ENCODE results near the gene CRYBG2. TPM values are rescaled to one million over a fixed set of nuclear protein-coding genes. Genes with fewer than 3 reads are reported as not detected.

Gene CRYBG2
- total RNA-seq, 3 donors from 2014 or later (not counting 1 experiment from before 2014, with no cell fraction given) = 2.5 to 5.8 (median 3.2) TPM

DNA sequence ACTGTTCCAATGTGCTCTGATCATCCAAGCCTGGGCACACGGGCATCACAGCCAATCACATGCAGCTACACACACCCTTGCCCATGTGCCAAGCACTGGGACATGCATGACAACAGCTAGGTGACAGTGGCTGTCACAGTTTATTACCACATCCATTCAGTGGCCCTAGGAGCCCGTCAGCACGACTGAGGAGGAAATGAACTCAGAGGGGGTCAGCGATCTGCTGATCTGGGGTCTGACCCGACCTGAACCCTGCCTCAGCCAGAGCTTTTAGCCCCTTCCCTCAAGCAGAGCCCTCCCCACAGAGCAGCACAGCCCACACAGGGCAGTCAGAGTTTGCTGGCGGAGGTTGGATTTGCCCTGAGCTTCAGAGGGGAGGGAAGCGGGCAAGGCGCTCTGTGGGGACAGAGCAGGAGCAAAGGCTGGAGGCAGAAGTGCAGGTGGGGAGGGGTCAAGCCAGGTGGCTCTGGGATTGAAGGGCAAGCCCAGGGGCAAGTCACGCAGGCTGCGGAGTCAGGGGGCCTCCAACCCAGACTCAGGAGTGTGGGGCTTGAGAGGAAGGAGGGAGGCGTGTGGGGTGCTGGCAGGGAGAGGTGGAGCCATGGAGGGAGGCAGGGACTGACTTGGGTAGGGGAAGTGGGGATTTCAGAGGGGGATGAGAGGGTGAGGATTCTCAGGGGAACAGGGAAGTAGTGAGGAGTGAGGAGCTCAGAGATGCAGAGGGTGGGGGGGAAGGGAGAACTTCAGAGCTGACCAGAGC lies 63.6 kb downstream of the CRYBG2 start:
- Mint-ChIP-seq H3K9me3 (no peaks in the 10 kb centered on the region), H3K27me3 (ENCODE audit: low read depth in 2 of 2) (no peaks in the 10 kb centered on the region), H3K36me3 (no peaks in the 10 kb centered on the region), H3K27ac (peak overlapping the region; percentile 86 to 96), H3K4me3 (peak overlapping the region; percentile 49), H3K4me1 (peaks cover 40 to 66% of the 10 kb centered on the region in 2 donors)
- Histone ChIP-seq H3K27ac (ENCODE audit: low read length) (peak overlapping the region; percentile 92), H3K4me3 (ENCODE audit: low read length) (no peak overlapping the region), H3K27me3 (ENCODE audit: control insufficient read depth, insufficient read depth, low read length) (no peaks in the 10 kb centered on the region), H3K4me1 (ENCODE audit: control insufficient read depth, insufficient read depth, low read length) (peaks cover 76% of the 10 kb centered on the region), H3K36me3 (ENCODE audit: control insufficient read depth, insufficient read depth, low read length) (no peaks in the 10 kb centered on the region), H3K9me3 (ENCODE audit: control insufficient read depth, insufficient read depth, low read length) (no peaks in the 10 kb centered on the region)
- TF ChIP-seq, protein P1, sequence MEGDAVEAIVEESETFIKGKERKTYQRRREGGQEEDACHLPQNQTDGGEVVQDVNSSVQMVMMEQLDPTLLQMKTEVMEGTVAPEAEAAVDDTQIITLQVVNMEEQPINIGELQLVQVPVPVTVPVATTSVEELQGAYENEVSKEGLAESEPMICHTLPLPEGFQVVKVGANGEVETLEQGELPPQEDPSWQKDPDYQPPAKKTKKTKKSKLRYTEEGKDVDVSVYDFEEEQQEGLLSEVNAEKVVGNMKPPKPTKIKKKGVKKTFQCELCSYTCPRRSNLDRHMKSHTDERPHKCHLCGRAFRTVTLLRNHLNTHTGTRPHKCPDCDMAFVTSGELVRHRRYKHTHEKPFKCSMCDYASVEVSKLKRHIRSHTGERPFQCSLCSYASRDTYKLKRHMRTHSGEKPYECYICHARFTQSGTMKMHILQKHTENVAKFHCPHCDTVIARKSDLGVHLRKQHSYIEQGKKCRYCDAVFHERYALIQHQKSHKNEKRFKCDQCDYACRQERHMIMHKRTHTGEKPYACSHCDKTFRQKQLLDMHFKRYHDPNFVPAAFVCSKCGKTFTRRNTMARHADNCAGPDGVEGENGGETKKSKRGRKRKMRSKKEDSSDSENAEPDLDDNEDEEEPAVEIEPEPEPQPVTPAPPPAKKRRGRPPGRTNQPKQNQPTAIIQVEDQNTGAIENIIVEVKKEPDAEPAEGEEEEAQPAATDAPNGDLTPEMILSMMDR (IDR thresholded peaks at IDR 0.05) = no peak
- 35% methylated on average over 11 of the region's 11 CpGs for WGBS (ENCODE audit: insufficient coverage)
- intact Hi-C loops (cut with micrococcal nuclease) = no loop called here
- DNase-seq (peak in 1 of 2 donors; percentile 52), ATAC-seq (peak; percentile 32 to 51 (median 46))

GRCh38 chr1:26289158-26290059 lies 64.5 kb downstream of the CRYBG2 start:
- TF ChIP-seq, protein P1 (IDR thresholded peaks at IDR 0.05) = no peak

GRCh38 chr1:26288311-26288941 lies 65.5 kb downstream of the CRYBG2 start:
- intact Hi-C loops (cut with micrococcal nuclease) = no loop called here
- Mint-ChIP-seq H3K27me3 (ENCODE audit: low read depth in 2 of 2) (no peaks in the 10 kb centered on the region), H3K27ac (peak overlapping the region; percentile 86 to 96), H3K4me3 (peak overlapping the region; percentile 84), H3K4me1 (peaks cover 57 to 82% of the 10 kb centered on the region in 2 donors), H3K36me3 (no peaks in the 10 kb centered on the region), H3K9me3 (no peaks in the 10 kb centered on the region)
- Histone ChIP-seq H3K9me3 (ENCODE audit: control insufficient read depth, insufficient read depth, low read length) (no peaks in the 10 kb centered on the region), H3K36me3 (ENCODE audit: control insufficient read depth, insufficient read depth, low read length) (peaks cover 3% of the 10 kb centered on the region), H3K4me3 (ENCODE audit: low read length) (no peak overlapping the region), H3K27ac (ENCODE audit: low read length) (peak overlapping the region; percentile 92), H3K27me3 (ENCODE audit: control insufficient read depth, insufficient read depth, low read length) (no peaks in the 10 kb centered on the region), H3K4me1 (ENCODE audit: control insufficient read depth, insufficient read depth, low read length) (peaks cover 95% of the 10 kb centered on the region)
- 17% methylated on average over 5 of the region's 5 CpGs for WGBS (ENCODE audit: insufficient coverage)
- ATAC-seq (peak in 1 of 3 donors; percentile 10), DNase-seq (peak in 1 of 2 donors; percentile 74)
- TF ChIP-seq, protein P1 (IDR thresholded peaks at IDR 0.05) = no peak

More at GRCh38 chr1:26289158-26290059, 64.5 kb downstream of the CRYBG2 start:
- 28% methylated on average over 21 of the region's 21 CpGs for WGBS (ENCODE audit: insufficient coverage)
- Histone ChIP-seq H3K27ac (ENCODE audit: low read length) (peak overlapping the region; percentile 92), H3K4me3 (ENCODE audit: low read length) (no peak overlapping the region), H3K4me1 (ENCODE audit: control insufficient read depth, insufficient read depth, low read length) (peaks cover 85% of the 10 kb centered on the region), H3K36me3 (ENCODE audit: control insufficient read depth, insufficient read depth, low read length) (no peaks in the 10 kb centered on the region), H3K9me3 (ENCODE audit: control insufficient read depth, insufficient read depth, low read length) (no peaks in the 10 kb centered on the region), H3K27me3 (ENCODE audit: control insufficient read depth, insufficient read depth, low read length) (no peaks in the 10 kb centered on the region)
- Mint-ChIP-seq H3K27me3 (ENCODE audit: low read depth in 2 of 2) (no peaks in the 10 kb centered on the region), H3K4me1 (peaks cover 49 to 75% of the 10 kb centered on the region in 2 donors), H3K4me3 (peak overlapping the region; percentile 84), H3K36me3 (no peaks in the 10 kb centered on the region), H3K27ac (peak overlapping the region; percentile 86 to 96), H3K9me3 (no peaks in the 10 kb centered on the region)
- DNase-seq (peak in 1 of 2 donors; percentile 69), ATAC-seq (peak; percentile 5 to 37 (median 12))
- intact Hi-C loops (cut with micrococcal nuclease) = no loop called here

Data from natural killer cell (primary cell).